Endothelial cell (in vitro differentiated cells): ENCODE measurements around the gene TPPP. TPM values are rescaled to one million over a fixed set of nuclear protein-coding genes. Genes with fewer than 3 reads are reported as not detected.

ENCODE experiments used
- DNase-seq: peaks from one replicate; pipeline ENCODE4 v3.0.0; 2021; ENCODE audit warnings: low spot score
- H3K27ac Mint-ChIP-seq: one replicate; pipeline ENCODE4 v1.8.0; 2021; ENCODE audit warnings: mixed read lengths, inconsistent platforms; ENCODE audit not compliant: unreplicated experiment
- H3K27me3 Mint-ChIP-seq: one replicate; pipeline ENCODE4 v1.8.0; 2021; ENCODE audit warnings: mild to moderate bottlenecking, moderate library complexity, mixed read lengths, inconsistent platforms; ENCODE audit not compliant: unreplicated experiment
- H3K36me3 Mint-ChIP-seq: one replicate; pipeline ENCODE4 v1.8.0; 2021; ENCODE audit warnings: mild to moderate bottlenecking, low read depth, mixed read lengths, inconsistent platforms; ENCODE audit not compliant: unreplicated experiment
- H3K4me1 Mint-ChIP-seq: one replicate; pipeline ENCODE4 v1.8.0; 2021; ENCODE audit warnings: mild to moderate bottlenecking, mixed read lengths, inconsistent platforms; ENCODE audit not compliant: unreplicated experiment
- H3K4me3 Mint-ChIP-seq: one replicate; pipeline ENCODE4 v1.8.0; 2021; ENCODE audit warnings: mild to moderate bottlenecking, mixed read lengths, inconsistent platforms; ENCODE audit not compliant: unreplicated experiment
- H3K9me3 Mint-ChIP-seq: one replicate; pipeline ENCODE4 v1.8.0; 2021; ENCODE audit warnings: mixed read lengths, inconsistent platforms; ENCODE audit not compliant: unreplicated experiment
- total RNA-seq: library from RNA; stranded (reverse); fragmentation: NEBNext Ultra II Directional; extraction: Animal tissue kit (Norgen Biotek cat#: 25700); gene quantifications from one replicate; pipeline ENCODE4 v1.2.1, GENCODE V29; 2021; ENCODE audit not compliant: unreplicated experiment
- TF ChIP-seq, protein P1 (sequence below): fragments of 200-600 bp; sonication (generic); IDR thresholded peaks from one replicate; pipeline ENCODE4 v1.5.0; 2021; ENCODE audit warnings: antibody characterized with exemption; ENCODE audit not compliant: unreplicated experiment

The TPPP gene
- total RNA-seq, 1 donor from 2014 or later = 0.05 TPM

DNA sequence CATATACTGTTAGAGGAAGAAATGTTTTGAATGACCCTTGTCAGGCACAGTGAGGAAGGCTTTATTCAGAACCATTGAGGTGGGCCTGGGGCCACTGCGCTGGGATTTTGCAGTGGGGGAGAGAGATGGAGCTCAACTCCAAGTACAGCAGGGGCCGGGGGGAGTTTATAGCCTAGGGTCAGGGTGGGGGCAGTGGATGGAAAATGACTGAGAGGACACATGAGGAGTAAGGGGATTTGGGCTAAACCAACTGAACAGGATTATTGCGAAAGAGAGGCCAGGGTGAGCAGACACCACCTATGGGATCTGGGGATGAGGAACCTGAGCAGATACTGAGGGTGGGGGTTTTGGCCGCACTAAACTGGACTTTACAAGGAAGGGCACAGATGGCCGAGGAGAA is 74.7 kb downstream of the TPPP start:
- Mint-ChIP-seq H3K27me3 (no peaks in the 10 kb centered on the region), H3K9me3 (no peaks in the 10 kb centered on the region), H3K4me3 (no peak overlapping the region), H3K36me3 (peaks cover 26% of the 10 kb centered on the region), H3K27ac (no peak overlapping the region), H3K4me1 (peaks cover 5% of the 10 kb centered on the region)
- TF ChIP-seq, protein P1, sequence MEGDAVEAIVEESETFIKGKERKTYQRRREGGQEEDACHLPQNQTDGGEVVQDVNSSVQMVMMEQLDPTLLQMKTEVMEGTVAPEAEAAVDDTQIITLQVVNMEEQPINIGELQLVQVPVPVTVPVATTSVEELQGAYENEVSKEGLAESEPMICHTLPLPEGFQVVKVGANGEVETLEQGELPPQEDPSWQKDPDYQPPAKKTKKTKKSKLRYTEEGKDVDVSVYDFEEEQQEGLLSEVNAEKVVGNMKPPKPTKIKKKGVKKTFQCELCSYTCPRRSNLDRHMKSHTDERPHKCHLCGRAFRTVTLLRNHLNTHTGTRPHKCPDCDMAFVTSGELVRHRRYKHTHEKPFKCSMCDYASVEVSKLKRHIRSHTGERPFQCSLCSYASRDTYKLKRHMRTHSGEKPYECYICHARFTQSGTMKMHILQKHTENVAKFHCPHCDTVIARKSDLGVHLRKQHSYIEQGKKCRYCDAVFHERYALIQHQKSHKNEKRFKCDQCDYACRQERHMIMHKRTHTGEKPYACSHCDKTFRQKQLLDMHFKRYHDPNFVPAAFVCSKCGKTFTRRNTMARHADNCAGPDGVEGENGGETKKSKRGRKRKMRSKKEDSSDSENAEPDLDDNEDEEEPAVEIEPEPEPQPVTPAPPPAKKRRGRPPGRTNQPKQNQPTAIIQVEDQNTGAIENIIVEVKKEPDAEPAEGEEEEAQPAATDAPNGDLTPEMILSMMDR = no peak
- DNase-seq = no peak

DNA sequence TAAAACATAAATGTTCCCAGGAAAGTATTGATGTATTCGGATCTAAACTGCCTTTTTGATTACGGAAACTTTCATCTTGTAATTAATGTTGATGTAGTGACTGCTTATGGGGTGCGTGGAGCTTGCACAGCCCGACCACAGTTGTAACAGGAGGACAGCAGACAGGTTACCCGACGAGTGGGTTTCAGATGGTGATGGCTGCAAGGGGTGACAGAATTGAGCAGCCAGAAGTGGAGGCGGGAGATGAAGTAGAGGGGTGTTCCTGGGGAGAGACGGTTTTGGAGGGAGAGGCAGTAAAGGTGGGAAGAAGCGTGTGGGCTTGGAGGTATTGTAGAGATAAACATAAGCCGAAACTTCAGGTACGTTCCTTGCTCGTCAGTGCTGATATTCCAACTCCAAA is 75.3 kb downstream of the TPPP start:
- Mint-ChIP-seq H3K27me3 (peaks cover 2% of the 10 kb centered on the region), H3K27ac (no peak overlapping the region), H3K4me3 (no peak overlapping the region), H3K9me3 (no peaks in the 10 kb centered on the region), H3K36me3 (peaks cover 28% of the 10 kb centered on the region), H3K4me1 (peaks cover 7% of the 10 kb centered on the region)
- TF ChIP-seq, protein P1 = no peak
- DNase-seq = no peak

DNA sequence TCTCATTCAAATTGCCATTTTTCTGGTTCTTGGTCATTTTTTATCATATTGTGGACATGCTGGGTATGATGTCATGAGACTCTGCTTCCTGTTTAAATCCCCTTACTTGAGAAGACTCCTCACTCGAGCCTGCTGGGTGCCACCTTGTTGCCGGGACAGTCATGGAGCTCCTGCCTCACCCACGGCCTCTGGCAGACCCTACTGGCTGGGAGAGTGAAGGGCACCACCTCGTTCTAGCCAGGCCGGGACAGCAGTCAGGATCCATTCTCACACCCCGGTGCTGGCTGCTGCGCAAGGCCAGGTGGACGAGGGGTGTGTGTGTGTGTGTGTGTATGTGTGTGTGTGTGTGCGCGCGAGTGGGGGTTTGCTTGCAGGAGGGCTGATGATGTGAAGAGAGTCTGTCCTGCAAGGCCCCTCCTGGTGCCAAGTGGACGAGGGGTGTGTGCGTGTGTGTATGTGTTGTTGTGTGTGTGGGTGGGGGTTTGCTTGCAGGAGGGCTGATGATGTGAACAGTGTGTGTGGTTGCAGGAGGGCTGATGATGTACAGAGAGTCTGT is 76.6 kb downstream of the TPPP start:
- peaks cover 32% of the 10 kb centered on the region for H3K36me3 Mint-ChIP-seq
- H3K4me1 Mint-ChIP-seq = peaks cover 10% of the 10 kb centered on the region
- peaks cover 5% of the 10 kb centered on the region for H3K27me3 Mint-ChIP-seq
- no peak for DNase-seq
- no peak overlapping the region for H3K27ac Mint-ChIP-seq
- H3K9me3 Mint-ChIP-seq = no peaks in the 10 kb centered on the region
- H3K4me3 Mint-ChIP-seq = no peak overlapping the region
- TF ChIP-seq, protein P1 = no peak

DNA sequence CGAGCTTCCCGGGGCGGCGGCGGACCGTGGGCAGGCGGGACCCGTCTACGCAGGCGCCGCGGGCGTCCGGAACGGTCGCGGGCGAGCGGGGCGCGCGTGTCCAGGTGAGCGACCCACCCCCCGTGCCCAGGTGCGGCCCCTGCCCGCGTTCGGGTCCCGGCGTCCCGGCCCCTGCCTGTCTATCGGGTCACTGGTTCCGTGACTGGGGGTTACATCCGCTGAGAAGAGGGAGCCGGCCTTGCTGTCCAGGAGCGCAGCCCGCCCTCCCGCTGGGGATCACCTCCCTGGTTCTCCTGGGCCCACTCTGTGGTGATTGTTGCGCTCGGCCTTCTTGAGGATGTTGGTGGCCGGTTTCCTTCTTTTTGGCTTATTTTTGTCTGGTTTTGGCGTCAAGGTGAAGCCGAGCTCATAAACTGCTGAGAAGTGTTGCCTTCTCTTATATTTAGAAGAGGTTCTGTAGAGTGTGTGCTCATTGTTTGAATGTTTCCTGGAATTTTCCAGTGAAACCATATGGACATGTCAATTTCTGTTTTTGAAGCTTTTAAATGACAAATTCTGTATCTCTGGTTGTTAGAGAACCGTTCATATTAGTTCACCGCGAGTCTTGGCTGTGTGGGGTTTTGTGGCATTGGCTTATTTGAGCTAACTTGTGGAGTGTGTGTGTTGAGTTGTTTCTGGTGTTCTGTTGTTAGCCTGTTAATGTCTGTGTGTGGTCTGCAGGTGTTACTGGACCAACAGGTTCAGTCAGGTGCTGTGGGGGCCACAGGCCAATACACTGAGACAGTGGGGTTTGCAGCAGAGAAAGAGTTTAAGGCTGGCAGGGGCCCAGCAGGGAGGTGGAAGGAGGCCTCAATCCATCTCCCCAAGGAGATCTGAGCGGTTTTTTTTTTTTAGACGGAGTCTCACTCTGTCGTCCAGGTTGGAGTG is 80.4 kb downstream of the TPPP start:
- DNase-seq = peak; percentile 27
- Mint-ChIP-seq H3K4me1 (peaks cover 10% of the 10 kb centered on the region), H3K36me3 (peaks cover 15% of the 10 kb centered on the region), H3K27ac (peak overlapping the region; percentile 44), H3K9me3 (no peaks in the 10 kb centered on the region), H3K4me3 (peak overlapping the region; percentile 96), H3K27me3 (peaks cover 17% of the 10 kb centered on the region)
- TF ChIP-seq, protein P1 = no peak
